GM18907 (cell line): ENCODE results near the gene LHFPL4.
"Not testable (repeated sequence)": the region's sequence is repeated elsewhere in the genome, so short reads cannot be mapped to it uniquely, and the experiment has no call there.

ENCODE experiments used
- ATAC-seq: cut with Tn5 transposase; IDR thresholded peaks from one replicate; pipeline ENCODE4 v1.9.1; 2021; ENCODE audit warnings: mild to moderate bottlenecking, moderate library complexity; ENCODE audit not compliant: unreplicated experiment

Gene LHFPL4

GRCh38 chr3:9542182-9542581, 11.4 kb downstream of the LHFPL4 start:
- no peak for ATAC-seq

GRCh38 chr3:9536212-9536611, 17.4 kb downstream of the LHFPL4 start:
- no peak for ATAC-seq

- no peak for ATAC-seq
Observed at GRCh38 chr3:9534429-9534828, 19.2 kb downstream of the LHFPL4 start.

- no peak for ATAC-seq
Observed at GRCh38 chr3:9525078-9525477, 28.5 kb downstream of the LHFPL4 start.

- no peak for ATAC-seq
Observed at GRCh38 chr3:9514956-9515355, 38.7 kb downstream of the LHFPL4 start.

GRCh38 chr3:9514306-9514705, 39.3 kb downstream of the LHFPL4 start:
- ATAC-seq: no peak

GRCh38 chr3:9512456-9513045, 41.1 kb downstream of the LHFPL4 start:
- no peak for ATAC-seq

GRCh38 chr3:9508781-9509180, 44.8 kb downstream of the LHFPL4 start:
- ATAC-seq: no peak

- no peak for ATAC-seq
Observed at GRCh38 chr3:9507586-9508578, 45.7 kb downstream of the LHFPL4 start.

GRCh38 chr3:9503283-9503682, 50.3 kb downstream of the LHFPL4 start:
- no peak for ATAC-seq

- ATAC-seq: no peak
Observed at GRCh38 chr3:9501226-9501625, 52.4 kb downstream of the LHFPL4 start.

GRCh38 chr3:9500108-9501050, 53.2 kb downstream of the LHFPL4 start:
- no peak for ATAC-seq

GRCh38 chr3:9499455-9500107, 54.0 kb downstream of the LHFPL4 start:
- no peak for ATAC-seq

- ATAC-seq: no peak
Observed at GRCh38 chr3:9498781-9499180, 54.8 kb downstream of the LHFPL4 start.

GRCh38 chr3:9497821-9498565, 55.6 kb downstream of the LHFPL4 start:
- no peak for ATAC-seq

GRCh38 chr3:9496893-9497292, 56.7 kb downstream of the LHFPL4 start:
- ATAC-seq: no peak

- ATAC-seq: not testable (repeated sequence)
Observed at GRCh38 chr3:9494036-9494435, 59.6 kb downstream of the LHFPL4 start.

- ATAC-seq: no peak
Observed at GRCh38 chr3:9491506-9491905, 62.1 kb downstream of the LHFPL4 start.

GRCh38 chr3:9485248-9485647, 68.4 kb downstream of the LHFPL4 start:
- no peak for ATAC-seq

- ATAC-seq: no peak
Observed at GRCh38 chr3:9480265-9480664, 73.4 kb downstream of the LHFPL4 start.
